GM19324 (cell line): ENCODE measurements around the gene UQCC2.

Experiments used
- ATAC-seq: cut with Tn5 transposase; IDR thresholded peaks from one replicate; pipeline ENCODE4 v1.9.1; 2021; ENCODE audit warnings: mild to moderate bottlenecking, moderate library complexity; ENCODE audit not compliant: unreplicated experiment, low FRiP score

The UQCC2 gene

DNA sequence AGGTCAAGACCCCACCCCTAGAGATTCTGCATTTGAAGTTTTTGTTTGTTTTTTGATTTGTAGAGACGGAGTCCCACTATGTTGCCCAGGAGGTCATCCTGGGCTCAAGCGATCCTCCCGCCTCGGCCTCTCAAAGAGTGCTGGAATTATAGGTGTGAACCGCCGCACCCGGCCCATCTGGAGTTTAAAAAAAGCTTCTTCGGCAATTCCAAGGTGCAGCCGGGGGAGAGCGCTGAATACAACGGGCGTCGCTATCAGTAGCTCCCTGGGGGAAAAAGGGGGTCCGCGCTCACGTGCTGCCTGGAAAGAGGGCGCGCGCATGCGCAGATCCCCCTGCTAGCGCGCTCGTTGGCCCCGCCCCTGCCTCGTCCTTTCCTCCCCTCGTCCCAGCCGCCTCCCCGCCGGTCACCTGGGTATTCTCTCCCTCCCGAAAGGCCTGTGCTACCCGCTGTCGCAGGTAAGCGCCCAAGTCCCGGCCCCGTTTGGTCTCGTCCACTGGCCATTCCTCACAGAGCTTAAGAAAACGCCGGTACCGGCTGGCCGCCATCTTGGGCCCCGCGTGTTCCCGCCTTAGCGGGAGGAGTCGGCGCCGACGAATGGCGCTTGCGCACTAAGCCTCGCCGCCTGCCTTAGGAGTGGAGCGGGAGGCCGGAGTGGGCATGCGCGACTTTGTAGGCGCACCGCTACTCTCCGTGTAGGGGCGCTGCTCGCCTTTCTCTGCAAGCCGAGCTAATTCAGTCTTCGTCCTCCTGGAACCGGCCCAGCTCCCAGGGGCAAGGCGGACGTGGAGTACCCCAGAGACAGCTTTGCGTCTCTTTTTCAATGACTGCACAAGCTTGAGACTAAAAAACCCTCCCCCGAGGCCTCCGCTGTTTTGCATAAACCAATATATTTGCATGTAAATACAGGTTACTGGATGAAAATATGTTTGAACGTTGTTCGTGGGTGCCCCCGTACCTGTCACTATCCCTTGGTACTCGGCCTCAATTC is at the start of gene UQCC2:
Gene UQCC2, minus strand, starts transcription at position 561 of the 990 bp plus-strand sequence. Its CDS starts 14 bp downstream, at position 547.
- ATAC-seq: peak; percentile 91

GRCh38 chr6:33759887-33760629 is 48.6 kb upstream of the UQCC2 start:
- ATAC-seq: no peak

GRCh38 chr6:33758815-33759216 is 47.3 kb upstream of the UQCC2 start:
- ATAC-seq: no peak

DNA sequence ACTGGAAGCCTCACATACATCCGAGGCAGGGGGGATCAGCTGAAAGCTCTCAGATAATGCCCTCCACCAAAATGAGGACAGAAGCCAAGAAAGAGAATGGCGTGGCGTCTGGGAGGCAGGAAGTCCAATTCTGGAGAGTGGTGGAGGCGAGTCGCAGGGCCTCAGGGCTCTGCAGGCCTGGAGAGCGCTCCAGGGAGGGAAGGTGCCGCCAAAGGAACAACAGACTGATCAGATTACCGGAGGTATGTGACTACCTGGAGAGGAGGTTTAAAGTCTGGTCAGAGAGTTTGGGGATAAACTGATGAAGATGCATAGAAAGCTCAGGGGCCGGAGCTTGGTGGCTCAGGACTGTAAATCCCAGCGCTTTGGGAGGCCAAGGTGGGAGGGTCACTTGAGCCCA is 46.4 kb upstream of the UQCC2 start:
- no peak for ATAC-seq

GRCh38 chr6:33757113-33757512 is 45.6 kb upstream of the UQCC2 start:
- ATAC-seq: no peak

GRCh38 chr6:33756211-33756954 is 44.9 kb upstream of the UQCC2 start:
- no peak for ATAC-seq

- no peak for ATAC-seq
These were observed 43.8 kb upstream of the UQCC2 start for GRCh38 chr6:33755070-33755869.

DNA sequence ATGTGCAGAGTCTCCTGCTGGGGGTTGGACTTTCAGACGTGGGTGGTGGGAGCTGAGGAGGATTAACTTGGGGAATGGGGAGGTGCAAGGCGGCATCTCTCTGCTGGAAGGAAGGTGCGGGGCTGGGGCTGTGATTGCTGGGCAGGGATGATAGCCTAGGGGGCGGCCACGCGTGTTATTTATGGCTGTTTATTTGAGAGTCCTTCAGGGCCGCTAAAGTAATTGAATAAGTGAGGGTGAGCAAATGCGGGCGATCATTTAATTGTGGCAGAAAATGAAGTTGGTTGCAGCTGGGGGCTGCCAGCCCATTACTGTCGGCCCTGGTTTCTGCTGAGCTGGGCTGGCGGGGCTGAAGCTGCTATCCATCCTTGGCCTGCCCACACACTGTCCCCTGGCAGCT is 42.7 kb upstream of the UQCC2 start:
- no peak for ATAC-seq

DNA sequence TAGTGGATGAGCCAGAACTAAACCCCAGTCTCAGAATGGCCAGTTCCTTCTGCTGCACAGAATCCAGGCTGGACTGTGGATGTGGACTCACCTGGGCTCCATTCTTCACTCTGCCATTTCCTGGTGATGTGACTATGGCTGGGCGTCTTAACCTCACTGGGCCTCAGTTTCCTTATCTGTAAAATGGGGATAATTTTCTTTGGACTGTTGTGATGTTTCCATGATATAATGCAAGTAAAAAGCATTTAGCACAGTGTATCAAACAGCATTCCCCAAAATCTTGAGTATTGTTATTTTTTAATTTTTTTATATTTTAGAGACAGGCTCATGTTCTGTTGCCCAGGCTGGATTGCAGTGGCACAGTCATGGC is 41.1 kb upstream of the UQCC2 start:
- ATAC-seq: no peak

DNA sequence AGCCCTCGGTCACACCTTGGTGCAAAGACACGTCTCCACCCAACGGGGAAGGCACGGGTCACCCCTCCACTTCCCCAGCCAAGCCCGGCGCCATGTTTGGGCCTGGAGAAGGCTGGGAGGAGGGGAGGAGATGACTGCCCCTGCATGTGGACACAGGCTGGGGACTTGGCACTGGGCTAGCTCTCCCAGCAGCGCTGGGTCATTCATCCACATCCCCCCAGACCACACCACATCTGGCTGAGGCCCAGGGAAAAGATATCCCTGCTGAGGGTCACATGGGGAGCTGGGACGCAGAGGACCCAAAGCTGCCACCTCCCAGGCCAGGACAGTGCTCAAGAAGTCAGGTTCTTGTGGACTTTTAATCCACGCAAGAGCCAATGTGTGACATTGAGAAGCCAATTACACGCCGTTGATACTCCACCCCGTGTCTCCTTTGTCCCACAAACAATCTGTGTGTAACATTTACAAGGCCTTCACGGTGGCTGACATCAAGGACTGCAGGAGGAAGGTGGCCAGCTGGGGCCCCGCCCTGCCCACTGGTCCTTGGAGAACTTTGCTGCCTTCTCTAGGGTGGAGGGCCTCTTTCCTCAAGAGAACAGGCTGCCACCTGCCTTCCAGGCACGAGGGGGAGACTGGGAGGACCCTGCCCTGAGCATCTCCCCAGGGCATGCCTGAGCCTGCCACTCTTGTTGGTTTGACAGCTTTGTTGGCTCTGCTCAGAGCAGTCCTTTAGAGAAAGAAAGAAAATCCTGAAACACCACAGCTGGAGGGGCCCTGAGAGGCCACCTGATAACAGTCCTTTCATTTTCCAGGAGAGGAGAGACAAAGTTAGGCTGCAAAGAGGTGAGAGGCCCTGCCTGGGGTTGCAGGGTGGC is 40.5 kb upstream of the UQCC2 start:
- no peak for ATAC-seq

DNA sequence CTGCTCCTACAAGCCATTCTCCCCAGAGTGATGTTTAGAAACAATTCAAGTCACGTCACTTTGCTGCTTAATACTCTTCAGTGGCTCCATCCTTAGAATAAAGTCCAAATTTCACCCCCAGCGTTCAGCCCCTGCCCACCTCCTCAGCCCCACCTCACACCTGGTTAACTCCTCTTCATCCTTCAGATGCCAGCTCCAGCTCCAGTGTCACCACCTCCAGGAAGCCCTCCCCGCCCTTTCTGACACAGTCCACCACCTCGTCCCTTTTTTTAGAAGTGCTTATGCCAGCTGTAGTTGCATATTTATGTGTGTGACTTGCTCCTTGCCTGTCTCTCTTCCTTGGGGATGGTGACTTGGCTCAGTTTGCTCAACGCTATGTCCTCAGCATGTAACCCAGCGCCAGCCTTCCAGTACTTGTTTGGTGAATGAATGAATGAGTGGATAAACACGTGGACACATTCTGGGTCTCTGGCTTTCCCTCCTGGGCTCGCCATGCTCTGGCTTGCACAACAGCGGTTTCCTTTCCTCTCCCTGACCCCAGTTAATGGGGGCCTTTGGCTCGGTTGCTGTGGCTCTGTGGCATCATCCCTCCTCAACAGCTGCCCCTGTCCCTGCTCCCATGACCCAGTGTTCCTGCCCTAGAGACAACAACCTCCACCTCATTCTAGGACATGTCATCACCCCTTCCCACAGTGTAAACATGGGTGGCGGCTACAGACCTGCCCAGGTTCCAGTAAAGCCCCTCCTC is 38.9 kb upstream of the UQCC2 start:
- no peak for ATAC-seq

DNA sequence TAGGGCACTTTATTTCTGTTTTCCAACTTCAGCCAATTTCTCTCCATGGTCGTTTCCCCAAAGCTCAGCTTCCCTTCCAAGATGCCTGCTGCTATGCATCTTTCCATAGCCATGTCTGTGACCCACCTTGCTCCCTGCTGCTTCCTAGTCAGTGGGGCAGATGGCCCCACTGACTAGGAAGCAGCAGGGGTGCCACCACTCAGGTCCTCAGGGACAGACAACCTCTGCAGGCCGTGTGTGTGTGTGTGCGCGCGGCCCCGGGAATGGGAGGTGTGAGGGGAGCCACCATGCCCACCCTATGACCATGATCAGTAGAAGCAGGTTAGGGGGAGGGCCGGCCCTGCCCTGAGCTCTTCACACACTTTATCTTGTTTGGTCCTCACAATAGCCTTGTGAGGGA is 37.9 kb upstream of the UQCC2 start:
- no peak for ATAC-seq

GRCh38 chr6:33748841-33749240 is 37.3 kb upstream of the UQCC2 start:
- no peak for ATAC-seq

- ATAC-seq: no peak
These were observed 36.3 kb upstream of the UQCC2 start for GRCh38 chr6:33747823-33748222.

GRCh38 chr6:33746651-33747100 is 35.2 kb upstream of the UQCC2 start, which contains the start of gene IP6K3:
IP6K3 (minus strand) TSS chr6:33746905; CDS start chr6:33735476, 11,429 bp downstream.
- ATAC-seq: no peak

- no peak for ATAC-seq
These were observed 34.6 kb upstream of the UQCC2 start for GRCh38 chr6:33746036-33746600.

GRCh38 chr6:33745548-33745947 is 34.0 kb upstream of the UQCC2 start:
- ATAC-seq: no peak
